Measurements from ENCODE around the gene DAAM1. TPM values are rescaled to one million over a fixed set of nuclear protein-coding genes. Genes with fewer than 3 reads are reported as not detected.

Gene DAAM1
- total RNA-seq, 1 experiment from 2014 or later = 13.3 TPM

DNA sequence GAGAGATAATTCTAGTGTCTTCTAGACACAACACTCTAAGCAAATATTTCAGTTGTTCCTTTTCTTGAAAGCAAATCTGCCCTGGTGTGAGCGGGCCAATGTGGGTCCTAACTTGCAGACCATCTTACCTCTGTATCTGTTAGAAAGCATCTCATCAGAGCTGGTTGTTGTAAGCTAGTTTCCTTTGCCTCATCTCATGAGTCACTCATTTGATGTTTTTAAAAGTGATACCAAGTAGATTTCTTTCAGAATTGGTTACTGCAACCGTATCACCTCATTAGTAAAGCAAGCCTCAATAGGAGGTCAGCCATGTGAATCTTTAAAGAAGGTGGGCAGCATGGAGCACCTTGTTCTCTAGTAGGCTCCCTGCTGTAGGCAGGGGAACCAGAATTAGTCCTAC lies 78.6 kb downstream of the DAAM1 start:
- DNase-seq (ENCODE audit: low read depth, low spot score) (no peak), ATAC-seq (no peak)
- intact Hi-C loops (cut with micrococcal nuclease; ENCODE audit: unreplicated experiment) (no loop called here), in situ Hi-C loops (cut with HindIII; ENCODE audit: low pct_unique_long_range_greater_than_20kb, low sequenced_read_pairs) (no loop called here)
- H3K4me3 ChIP-seq (ENCODE audit: low read depth in 2 of 2, low read length in 2 of 2) = no peak overlapping the region
- TF ChIP-seq TCF7L2 (IDR thresholded peaks at IDR 0.05; ENCODE audit: low read depth, low read length) = no peak
- TF ChIP-seq REST (IDR thresholded peaks at IDR 0.05; ENCODE audit: insufficient read depth in 1 of 2, low read depth in 2 of 2, low read length in 1 of 2) = no peak
- TF ChIP-seq POLR2AphosphoS5 (IDR thresholded peaks at IDR 0.05; ENCODE audit: low read depth, low read length) = no peak
- TF ChIP-seq, protein P1, sequence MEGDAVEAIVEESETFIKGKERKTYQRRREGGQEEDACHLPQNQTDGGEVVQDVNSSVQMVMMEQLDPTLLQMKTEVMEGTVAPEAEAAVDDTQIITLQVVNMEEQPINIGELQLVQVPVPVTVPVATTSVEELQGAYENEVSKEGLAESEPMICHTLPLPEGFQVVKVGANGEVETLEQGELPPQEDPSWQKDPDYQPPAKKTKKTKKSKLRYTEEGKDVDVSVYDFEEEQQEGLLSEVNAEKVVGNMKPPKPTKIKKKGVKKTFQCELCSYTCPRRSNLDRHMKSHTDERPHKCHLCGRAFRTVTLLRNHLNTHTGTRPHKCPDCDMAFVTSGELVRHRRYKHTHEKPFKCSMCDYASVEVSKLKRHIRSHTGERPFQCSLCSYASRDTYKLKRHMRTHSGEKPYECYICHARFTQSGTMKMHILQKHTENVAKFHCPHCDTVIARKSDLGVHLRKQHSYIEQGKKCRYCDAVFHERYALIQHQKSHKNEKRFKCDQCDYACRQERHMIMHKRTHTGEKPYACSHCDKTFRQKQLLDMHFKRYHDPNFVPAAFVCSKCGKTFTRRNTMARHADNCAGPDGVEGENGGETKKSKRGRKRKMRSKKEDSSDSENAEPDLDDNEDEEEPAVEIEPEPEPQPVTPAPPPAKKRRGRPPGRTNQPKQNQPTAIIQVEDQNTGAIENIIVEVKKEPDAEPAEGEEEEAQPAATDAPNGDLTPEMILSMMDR (IDR thresholded peaks at IDR 0.05) = no peak
- TF ChIP-seq SIN3A (IDR thresholded peaks at IDR 0.05; ENCODE audit: borderline replicate concordance, insufficient read depth, low read depth, low read length) = no peak
- no TSS peak for BruUV-seq (replicated peaks)
- no peaks in the 10 kb centered on the region for H3K27me3 ChIP-seq (ENCODE audit: control insufficient read depth, insufficient read depth, low read length)
- no peak overlapping the region for H3K27ac ChIP-seq (ENCODE audit: low read length)
- no peaks in the 10 kb centered on the region for H3K4me1 ChIP-seq (ENCODE audit: control insufficient read depth, insufficient read depth, low read length)
- no peaks in the 10 kb centered on the region for H3K9me3 ChIP-seq (ENCODE audit: control insufficient read depth, insufficient read depth, low read depth, low read length)
- ChIA-PET CTCF (no interaction called here), POLR2A (no interaction called here)
- no peaks in the 10 kb centered on the region for H3K36me3 ChIP-seq (ENCODE audit: control insufficient read depth, insufficient read depth, low read length)

GRCh38 chr14:59268011-59268410 lies 79.5 kb downstream of the DAAM1 start:
- no peak overlapping the region for H3K27ac ChIP-seq (ENCODE audit: low read length)
- ChIA-PET POLR2A (no interaction called here), CTCF (no interaction called here)
- H3K36me3 ChIP-seq (ENCODE audit: control insufficient read depth, insufficient read depth, low read length) = no peaks in the 10 kb centered on the region
- H3K4me1 ChIP-seq (ENCODE audit: control insufficient read depth, insufficient read depth, low read length) = no peaks in the 10 kb centered on the region
- no peak for DNase-seq (ENCODE audit: low read depth, low spot score)
- H3K4me3 ChIP-seq (ENCODE audit: low read depth in 2 of 2, low read length in 2 of 2) = no peak overlapping the region
- TF ChIP-seq, protein P1 (IDR thresholded peaks at IDR 0.05) = no peak
- TF ChIP-seq SIN3A (IDR thresholded peaks at IDR 0.05; ENCODE audit: borderline replicate concordance, insufficient read depth, low read depth, low read length) (no peak), TCF7L2 (IDR thresholded peaks at IDR 0.05; ENCODE audit: low read depth, low read length) (no peak), REST (IDR thresholded peaks at IDR 0.05; ENCODE audit: insufficient read depth in 1 of 2, low read depth in 2 of 2, low read length in 1 of 2) (no peak), POLR2AphosphoS5 (IDR thresholded peaks at IDR 0.05; ENCODE audit: low read depth, low read length) (no peak)
- in situ Hi-C loops (cut with HindIII; ENCODE audit: low pct_unique_long_range_greater_than_20kb, low sequenced_read_pairs) (no loop called here), intact Hi-C loops (cut with micrococcal nuclease; ENCODE audit: unreplicated experiment) (no loop called here)
- H3K27me3 ChIP-seq (ENCODE audit: control insufficient read depth, insufficient read depth, low read length) = no peaks in the 10 kb centered on the region
- no peak for ATAC-seq
- BruUV-seq (replicated peaks) = no TSS peak
- H3K9me3 ChIP-seq (ENCODE audit: control insufficient read depth, insufficient read depth, low read depth, low read length) = no peaks in the 10 kb centered on the region

Data from Panc1 (cell line).